GM18517 (cell line): ENCODE results near the gene HSD17B11.
"Not testable (repeated sequence)": the region's sequence is repeated elsewhere in the genome, so short reads cannot be mapped to it uniquely, and the experiment has no call there.

Source experiments
- ATAC-seq: cut with Tn5 transposase; IDR thresholded peaks from one replicate; pipeline ENCODE4 v1.9.1; 2021; ENCODE audit warnings: mild to moderate bottlenecking, moderate library complexity; ENCODE audit not compliant: unreplicated experiment

HSD17B11 gene

GRCh38 chr4:87360338-87360935 lies 30.6 kb downstream of the HSD17B11 start:
- no peak for ATAC-seq

DNA sequence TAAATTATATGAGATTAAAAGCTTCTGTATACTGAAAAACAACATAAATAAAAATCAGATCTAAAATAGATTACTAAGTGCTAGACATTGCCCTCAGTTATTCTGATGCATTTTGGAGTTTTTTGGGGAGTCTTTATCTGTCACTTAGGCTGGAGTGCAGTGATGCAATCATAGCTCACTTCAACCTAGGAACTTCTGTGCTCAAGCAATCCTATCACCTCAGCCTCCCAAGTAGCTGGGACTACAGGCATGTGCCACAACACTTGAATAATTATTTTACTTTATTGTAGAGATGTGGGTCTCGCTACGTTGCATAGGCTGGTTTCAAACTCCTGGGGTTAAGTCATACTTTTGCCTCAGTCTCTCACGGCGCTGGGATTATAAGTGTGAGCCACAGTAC lies 31.7 kb downstream of the HSD17B11 start:
- ATAC-seq, result no peak

GRCh38 chr4:87356832-87357526 lies 34.0 kb downstream of the HSD17B11 start:
- no peak for ATAC-seq

GRCh38 chr4:87354168-87355102 lies 36.6 kb downstream of the HSD17B11 start:
- no peak for ATAC-seq

DNA sequence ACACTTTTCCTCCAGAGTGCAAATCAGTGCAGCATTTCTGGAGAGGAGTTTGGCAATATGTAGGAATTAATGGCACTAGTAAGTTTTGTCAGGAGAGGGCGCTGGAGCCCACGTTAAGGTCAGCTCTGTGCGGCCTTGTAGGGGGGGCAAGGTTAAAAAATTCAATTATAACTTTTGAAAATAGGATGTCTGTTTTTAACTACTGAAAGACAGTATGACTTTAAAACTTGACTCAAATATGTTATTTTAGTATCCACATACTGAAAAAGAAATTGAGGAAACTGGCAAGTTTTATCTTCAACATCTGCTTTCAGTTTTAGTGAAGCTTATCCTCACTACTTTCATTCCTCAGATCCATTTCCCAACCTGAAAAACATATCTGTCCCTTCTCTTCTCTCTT lies 37.4 kb downstream of the HSD17B11 start:
- peak; percentile 87 for ATAC-seq

DNA sequence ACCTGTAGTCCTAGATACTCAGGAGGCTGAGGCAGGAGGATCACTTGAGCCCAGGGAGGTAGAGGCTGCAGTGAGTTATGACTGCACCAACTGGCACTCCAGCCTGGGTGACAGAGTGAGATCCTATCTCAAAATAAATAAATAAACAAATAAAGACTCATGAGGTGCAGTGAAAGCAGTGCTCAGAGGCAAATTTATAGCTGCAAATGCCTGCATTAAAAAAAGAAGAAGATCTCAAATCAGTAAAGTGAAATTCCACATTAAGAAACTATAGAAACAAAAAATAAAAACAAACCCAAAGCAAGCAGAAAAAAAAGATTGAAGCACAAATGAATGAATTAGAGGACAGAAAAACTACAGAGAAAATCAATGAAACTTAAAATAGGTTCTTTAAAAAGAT lies 45.8 kb downstream of the HSD17B11 start:
- no peak for ATAC-seq

DNA sequence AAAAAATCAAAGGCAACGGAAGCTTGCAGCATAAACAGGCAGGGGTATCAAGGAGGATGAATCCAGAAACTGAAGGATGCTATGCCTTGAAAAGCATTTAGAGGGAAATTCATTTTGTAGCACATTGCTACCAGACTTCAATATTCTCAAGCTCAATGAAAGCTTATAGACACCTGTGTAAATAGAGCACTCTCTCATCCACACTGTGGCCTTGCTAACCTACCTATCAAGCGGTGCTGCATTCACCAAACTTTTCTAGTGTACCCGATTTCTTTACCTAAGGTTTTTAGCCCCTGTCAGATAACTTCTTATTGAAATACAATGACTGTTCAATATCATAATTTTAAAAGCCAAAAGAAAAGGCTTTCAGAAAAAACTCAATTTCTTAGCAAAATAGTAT lies 48.1 kb downstream of the HSD17B11 start:
- no peak for ATAC-seq

DNA sequence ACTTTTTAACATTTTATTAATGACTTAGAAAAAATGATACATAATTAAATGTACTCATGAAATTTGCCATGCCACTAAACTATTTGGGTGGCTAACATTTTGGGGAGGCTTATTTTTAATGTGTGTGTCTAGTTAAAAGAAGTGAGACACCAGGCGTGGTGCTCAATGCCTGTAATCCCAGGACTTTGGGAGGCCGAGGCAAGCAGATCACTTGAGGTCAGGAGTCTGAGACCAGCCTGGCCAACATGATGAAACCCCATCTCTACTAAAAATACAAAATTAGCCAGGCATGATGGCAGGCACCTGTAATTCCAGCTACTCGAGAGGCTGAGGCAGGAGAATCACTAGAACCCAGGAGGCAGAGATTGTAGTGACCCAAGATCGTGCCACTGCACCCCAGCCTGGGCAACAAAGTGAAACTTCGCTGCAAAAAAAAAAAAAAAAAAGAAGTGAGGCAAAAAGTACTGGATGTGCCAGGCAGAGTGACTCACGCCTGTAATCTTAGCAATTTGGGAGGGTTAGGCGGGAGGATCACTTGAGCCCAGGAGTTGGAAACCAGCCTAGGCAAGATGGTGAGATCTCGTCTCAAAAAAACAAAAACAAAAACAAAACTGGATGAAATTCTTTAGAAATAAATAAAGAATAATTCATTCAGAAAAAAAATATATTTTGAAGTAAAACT lies 48.9 kb downstream of the HSD17B11 start:
- ATAC-seq, result not testable (repeated sequence)

GRCh38 chr4:87339440-87339839 lies 51.5 kb downstream of the HSD17B11 start:
- no peak for ATAC-seq

- no peak for ATAC-seq
Measured at GRCh38 chr4:87337361-87337760, 53.6 kb downstream of the HSD17B11 start.

DNA sequence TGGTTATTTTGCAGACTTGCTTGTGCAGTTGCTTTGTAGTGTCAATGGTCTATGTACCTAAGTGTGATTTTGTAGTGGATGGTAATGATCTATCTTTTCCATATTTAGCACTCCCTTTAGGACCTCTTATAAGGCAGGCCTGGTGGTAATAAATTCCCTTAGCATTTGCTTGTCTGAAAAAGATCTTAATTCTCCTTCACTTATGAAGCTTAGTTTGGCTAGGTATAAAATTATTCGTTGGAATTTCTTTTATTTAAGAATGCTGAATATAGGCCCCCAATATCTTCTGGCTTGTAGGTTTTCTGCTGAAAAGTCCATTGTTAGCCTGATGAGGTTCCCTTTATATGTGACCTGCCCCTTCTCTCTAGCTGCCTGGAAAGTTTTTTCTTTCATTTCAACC lies 57.7 kb downstream of the HSD17B11 start:
- ATAC-seq, result no peak

DNA sequence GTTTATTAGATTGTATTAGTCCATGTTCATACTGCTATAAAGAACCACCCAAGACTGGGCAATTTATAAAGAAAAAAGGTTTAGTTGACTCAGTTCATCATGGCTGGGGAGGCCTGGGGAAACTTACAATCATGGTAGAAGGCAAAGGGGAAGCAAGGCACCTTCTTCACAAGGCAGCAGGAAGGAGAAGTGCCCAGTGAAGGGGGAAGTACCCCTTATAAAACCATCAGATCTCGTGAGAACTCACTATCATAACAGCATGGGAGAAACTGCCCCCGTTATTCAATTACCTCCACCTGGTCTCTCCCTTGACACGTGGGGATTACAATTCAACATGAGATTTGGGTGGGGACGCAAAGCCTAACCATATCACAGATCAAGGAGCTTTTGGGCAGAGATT lies 60.2 kb downstream of the HSD17B11 start:
- no peak for ATAC-seq

DNA sequence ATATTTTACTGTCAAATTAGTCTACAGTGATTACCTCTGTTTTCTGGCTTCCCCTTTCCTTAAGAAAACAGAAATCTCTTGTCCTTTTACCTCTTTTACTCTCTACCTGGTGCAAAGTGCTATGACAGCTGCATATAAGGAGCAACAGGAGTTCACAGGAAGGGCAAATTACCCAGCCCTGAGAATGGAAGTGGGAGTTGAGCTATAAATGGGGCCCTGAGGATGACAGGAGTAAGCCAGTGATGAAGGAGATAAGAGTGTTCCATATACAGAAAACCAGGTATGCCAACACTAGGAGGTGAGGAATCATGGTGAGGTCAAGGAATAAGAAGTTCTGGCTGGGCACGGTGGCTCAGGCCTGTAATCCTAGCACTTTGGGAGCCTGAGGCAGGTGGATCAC lies 63.9 kb downstream of the HSD17B11 start:
- no peak for ATAC-seq

DNA sequence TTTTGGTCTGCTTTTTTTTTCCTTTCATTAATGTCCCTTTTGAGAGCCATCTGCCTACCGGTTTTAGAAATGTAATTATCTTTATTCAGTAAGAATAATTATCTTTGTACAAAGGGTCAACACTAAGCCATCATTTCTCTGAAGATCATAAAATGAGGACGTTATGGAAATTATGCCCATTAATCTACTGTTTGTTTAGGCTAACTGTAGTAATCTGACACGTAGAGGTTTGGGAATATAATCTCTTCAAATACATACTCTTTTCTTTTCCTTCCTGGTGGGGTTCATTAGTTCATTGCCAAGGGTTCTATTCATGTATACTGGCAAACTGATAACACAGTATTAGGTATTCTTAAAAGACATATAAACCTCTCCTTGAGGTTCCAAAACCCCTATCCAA lies 64.5 kb downstream of the HSD17B11 start:
- no peak for ATAC-seq

DNA sequence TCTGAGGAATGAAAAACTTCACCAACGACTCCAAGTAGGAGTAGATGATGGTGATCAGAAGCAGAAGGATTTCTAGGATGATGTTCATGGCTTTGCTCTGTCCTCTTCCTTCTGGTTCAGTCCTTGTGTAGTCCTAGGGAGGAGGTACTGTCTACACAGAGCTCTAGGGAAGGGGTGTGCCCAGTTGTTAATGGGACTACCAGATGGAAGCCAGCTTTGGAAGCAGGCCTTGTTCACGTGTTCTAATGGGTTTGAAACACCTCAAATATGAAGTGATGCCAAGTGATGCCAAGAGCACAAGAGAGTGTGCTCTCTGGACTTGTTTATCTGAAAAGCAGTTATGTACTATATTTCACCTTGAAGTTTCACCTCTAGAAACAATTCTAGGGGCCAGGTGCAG lies 68.2 kb downstream of the HSD17B11 start, which contains the start of gene HSD17B13:
Gene HSD17B13, minus strand, starts transcription at position 129 of the 400 bp plus-strand sequence. Its CDS starts 41 bp downstream, at position 88.
- ATAC-seq, result no peak

DNA sequence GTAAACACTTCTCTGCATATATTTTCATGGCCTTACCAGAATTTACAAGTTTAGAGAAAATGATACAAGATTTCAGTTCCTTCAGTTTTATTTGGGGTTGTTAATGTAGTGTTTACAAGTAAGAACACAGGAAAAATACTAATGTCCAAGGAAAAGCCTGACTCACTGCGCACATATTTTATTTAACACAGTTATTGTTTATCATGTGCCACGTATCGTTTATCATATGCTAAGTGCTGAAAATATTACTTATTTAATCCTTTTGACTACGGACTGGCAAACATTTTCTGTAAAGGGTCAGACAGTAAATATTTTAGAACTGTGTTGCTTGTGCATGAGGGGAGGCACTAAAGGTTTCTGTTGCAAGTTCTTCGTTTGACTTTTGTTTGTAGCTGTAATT lies 69.1 kb downstream of the HSD17B11 start:
- ATAC-seq, result no peak

GRCh38 chr4:87317527-87317926 lies 73.5 kb downstream of the HSD17B11 start:
- no peak for ATAC-seq

DNA sequence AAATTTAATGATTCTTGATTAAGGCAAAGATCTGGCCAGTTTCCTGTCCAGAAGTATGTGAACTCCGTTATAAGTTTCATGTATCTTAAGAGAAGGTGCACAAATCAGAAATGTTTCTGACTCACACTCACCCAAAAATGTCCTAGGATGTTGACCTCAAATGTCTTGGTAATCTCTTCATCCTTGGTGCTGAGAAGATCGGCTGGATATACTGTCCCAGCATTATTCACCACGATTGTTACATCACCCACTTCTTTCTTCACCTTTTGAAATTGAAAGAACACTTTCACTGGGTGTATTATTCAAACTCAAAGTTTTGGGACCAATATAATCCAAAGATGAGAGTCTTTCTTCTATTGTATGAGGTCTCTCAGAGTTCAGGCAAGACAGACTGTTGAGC lies 74.0 kb downstream of the HSD17B11 start:
- ATAC-seq, result no peak

DNA sequence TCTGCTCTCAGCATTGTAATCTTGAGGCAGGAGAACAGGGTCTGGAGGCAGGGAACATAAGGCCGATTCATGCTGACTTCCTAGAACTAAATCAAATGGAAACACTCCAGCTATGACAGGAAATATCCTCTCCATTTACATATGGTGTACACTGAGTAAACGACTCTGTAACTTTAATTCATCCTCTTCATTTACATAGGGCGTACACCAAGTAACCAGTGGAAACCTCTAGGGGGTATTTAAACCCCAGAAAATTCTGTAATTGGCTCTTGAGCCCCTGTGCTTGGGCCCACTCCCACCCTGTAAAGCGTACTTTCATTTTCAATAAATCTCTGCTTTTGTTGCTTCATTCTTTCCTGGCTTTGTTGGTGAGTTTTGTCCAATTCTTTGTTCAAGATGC lies 76.0 kb downstream of the HSD17B11 start:
- not testable (repeated sequence) for ATAC-seq

DNA sequence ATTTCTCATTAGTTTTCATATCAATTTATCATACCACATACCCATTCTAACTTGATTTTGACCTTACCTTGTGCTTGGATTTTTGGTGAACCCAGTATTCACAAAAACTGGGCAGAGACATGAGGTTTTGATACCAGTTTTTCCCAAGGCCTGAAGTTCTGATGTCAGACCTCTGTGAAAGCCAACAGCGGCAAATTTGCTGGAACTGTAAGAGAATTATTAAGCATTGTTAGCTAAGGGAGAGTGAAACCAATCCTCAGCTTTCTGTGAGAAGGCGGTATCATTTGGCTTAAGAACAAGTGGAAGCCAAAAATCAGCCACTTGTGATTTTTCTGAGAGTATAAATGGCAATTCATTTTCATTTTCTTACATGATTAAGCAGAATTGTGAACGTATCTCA lies 77.2 kb downstream of the HSD17B11 start:
- no peak for ATAC-seq

- no peak for ATAC-seq
Measured at GRCh38 chr4:87311684-87312083, 79.3 kb downstream of the HSD17B11 start.
